ENCODE results near the gene JUN.

JUN gene

DNA sequence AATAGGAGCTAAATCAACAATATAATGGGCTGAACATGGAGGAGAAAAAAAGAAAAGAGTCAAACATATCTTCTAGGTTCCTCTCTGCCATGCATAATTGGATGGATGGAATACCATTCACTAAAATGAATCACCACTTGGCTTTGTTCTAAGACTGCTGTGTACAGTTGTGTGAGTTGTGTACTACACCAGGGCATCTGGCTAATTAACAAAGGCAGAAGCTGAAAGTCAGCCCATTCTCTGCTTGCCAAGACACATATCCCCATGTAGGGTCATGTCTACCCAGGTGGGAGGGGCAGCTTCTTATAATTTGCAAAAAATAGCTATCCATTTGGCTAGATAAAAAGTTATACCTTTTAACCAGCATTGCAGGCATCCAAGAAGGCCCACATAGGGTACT is 21.0 kb downstream of the JUN start:
- DNase-seq (ENCODE audit: low read depth in 2 of 2) = no peak

DNA sequence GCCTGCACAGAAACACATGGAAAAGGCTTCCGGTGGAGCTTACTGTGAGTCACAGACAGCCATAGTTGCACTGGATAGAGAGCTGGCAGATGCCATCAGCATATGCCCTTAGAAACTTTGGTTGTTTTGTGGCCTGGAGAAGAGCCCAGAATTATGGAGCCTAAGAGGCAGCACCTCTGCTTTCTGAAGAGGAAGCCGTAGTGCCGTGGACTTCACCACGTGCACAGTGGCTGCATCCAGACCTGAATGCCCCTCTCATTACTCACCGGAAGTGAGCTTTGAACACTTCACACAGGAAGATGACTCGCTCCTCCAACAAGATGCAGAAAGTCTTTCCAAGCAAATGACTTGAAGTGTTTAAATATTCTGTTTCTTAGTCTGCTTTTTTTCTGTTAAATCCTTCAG is 28.4 kb downstream of the JUN start:
- DNase-seq (ENCODE audit: low read depth in 2 of 2) = no peak

DNA sequence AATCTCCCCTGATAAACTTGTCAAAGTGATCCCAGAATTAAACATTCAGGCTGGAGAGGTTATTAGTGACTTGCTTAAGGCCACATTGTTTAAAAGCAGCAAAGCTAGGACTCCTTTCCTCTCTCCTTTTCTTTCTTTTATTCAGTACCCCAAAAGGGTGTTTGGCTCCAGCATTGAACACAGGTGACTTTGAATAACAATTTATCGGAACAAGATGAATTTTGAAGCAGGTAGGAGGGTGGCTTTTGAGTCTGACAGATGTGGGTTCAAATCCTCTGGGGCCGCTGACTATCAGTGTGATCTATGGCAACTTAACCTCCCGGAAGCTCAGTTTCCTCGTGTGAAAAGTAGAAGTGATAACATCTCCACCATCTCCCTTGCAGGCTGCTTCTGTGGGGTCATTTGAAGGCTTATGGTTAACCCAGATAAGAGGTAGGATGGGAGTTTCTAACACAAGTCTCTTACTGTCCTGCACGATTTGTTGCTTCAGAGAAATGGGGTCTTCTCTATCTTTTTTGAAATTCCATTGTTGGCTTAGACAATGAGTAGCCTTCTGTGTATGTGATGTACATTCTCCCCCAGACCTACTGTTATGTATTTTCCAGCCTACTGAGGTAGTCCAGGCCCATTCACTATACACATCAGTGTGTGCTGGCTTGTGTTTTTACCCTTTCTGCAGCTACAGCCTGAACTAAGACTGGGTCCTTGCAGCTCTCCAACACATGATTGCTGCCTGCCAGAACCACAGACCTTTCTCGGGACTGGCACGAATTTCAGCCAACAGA is 29.0 kb downstream of the JUN start:
- DNase-seq (ENCODE audit: low read depth in 2 of 2) = no peak

DNA sequence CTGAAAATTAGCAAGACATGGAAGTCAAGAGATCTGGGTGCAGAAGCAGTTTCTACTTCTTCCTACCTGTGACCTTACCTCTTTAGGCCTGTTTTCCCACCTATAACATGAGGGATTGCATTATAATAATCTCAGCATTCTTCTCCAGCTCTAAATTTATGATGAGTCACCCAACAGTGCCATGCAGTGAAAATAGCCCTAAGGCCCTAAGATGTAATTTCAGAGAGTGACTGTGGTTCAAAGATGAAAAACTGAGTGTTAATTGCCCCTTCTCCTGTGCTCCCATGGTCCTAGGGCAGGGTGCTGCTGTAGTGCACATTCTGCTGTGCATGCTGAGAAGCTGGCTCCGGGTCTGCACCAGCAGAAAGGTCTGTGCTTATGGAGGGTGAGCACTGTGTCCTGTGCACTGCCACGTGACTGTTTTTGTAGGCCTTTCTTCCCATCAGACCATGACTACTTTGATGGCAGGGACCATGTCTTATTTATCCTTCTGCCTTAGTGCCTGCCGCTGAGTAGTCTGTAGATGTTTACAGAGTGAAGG is 29.7 kb downstream of the JUN start:
- DNase-seq (ENCODE audit: low read depth in 2 of 2) = no peak

- no peak for DNase-seq (ENCODE audit: low read depth in 2 of 2)
Observed at GRCh38 chr1:58753431-58753866, 30.4 kb downstream of the JUN start.

DNA sequence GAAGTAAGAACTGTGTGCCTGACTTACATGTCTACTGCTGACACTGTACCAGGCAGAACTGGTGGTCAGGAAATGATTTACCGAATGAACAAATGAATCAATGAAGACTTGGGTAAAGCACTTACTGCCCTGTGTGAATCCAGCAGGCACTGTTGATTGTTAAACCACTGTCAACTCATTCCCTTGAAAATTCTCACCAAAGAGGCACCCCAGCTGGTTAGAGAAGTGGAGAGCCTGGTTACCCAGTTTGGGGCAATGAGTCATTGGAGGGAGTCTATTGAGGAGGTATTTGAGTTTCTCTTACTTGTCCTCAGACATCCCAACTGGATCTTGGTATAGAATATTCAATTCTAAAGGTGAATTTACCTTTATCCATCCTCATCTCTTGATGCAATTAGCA is 34.2 kb downstream of the JUN start:
- DNase-seq (ENCODE audit: low read depth in 2 of 2) = no peak

GRCh38 chr1:58748666-58749065 is 35.2 kb downstream of the JUN start:
- no peak for DNase-seq (ENCODE audit: low read depth in 2 of 2)

- no peak for DNase-seq (ENCODE audit: low read depth in 2 of 2)
Observed at GRCh38 chr1:58746757-58747156, 37.1 kb downstream of the JUN start.

DNA sequence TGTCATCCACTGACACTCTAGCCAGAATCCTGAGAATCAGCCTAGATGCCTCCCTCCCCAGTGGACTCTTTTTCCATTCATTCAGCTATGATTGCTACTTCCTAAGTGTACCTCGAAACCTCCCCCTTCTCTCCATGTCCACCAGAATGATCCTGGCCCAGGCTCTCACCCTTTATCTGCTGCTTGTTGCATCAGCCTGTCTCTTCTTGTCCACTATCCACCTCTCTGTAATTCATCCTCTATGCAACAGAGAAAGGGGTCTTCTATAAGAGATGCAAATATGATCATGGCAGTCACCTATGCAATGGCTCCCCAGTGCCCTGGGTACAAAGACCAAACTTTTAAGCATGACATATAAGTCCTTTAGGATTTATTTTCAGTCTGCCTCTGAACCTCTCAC is 37.7 kb downstream of the JUN start:
- DNase-seq (ENCODE audit: low read depth in 2 of 2) = no peak

DNA sequence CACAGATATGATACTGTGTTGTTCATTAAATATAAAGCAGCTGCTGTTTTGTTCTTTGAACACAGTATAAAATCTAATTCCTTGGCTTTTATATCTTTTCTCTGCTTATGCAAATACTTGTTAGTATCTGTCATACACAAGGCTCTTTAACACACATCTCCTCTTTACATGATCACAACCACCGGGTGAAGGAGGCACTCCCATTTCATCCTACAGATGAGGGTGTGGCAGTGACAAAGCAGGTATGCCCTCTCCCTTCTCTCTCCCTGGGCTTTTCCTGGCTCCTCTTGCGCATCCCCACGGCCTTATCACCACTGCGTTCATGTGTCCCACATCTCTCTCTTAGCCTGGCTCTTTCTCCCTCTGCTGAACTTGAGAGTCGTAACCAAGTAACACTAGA is 38.2 kb downstream of the JUN start:
- no peak for DNase-seq (ENCODE audit: low read depth in 2 of 2)

DNA sequence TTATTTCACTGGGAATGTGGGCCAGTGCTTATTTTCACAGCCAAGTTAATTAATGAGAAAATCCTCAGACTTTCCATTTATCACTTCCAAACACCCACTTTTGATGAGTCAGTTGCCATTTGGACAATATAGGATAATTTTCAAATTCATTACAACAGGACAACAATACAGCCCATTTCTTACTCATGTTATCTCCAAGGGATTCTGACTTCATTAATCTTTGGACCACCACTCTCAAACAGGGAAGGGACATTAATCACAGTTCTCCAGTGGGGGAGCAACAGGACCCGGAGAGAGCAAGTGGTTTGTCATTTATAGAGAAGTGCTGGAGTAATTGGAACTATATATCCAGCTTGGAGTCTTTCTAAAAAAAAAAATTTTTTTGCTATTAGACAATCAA is 38.7 kb downstream of the JUN start:
- DNase-seq (ENCODE audit: low read depth in 2 of 2) = no peak

- no peak for DNase-seq (ENCODE audit: low read depth in 2 of 2)
Observed at GRCh38 chr1:58741678-58742553, 41.9 kb downstream of the JUN start.

GRCh38 chr1:58739856-58740466 is 43.9 kb downstream of the JUN start:
- DNase-seq (ENCODE audit: low read depth in 2 of 2) = no peak

- DNase-seq (ENCODE audit: low read depth in 2 of 2) = no peak
Observed at GRCh38 chr1:58738876-58739275, 45.0 kb downstream of the JUN start.

- DNase-seq (ENCODE audit: low read depth in 2 of 2) = no peak
Observed at GRCh38 chr1:58735586-58735985, 48.3 kb downstream of the JUN start.

- DNase-seq (ENCODE audit: low read depth in 2 of 2) = no peak
Observed at GRCh38 chr1:58734630-58735029, 49.2 kb downstream of the JUN start.

DNA sequence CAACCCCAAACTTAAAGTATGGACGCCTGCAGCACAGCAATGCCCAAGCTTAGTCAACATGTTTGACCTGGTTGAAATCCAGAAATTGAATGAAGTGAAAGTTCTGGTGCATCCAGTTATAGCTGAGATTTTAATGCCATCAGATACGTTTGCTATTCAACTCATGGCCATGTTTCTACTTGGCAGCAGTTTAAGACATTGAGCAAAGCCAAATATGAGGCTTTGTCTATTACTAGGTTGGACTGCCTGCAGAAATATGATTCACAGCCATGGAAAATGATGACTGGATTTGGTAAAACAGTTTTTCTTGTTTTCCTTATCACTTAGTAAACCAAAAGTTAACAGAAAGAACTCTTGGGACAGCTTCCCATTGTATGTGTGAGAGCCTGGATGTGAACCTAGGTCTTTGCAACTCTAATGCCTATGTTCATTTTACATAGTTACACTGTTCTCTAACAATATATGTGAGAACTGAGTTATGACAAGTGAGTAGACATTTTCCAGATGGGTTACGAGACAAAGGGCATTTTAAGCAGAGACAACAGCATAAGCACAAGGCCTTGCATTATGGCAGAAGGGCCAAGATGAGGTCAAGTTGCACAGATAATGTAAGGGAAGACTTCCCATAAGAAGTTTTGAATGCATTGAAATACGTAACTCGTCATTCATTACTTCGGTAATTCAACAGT is 51.6 kb downstream of the JUN start:
- DNase-seq (ENCODE audit: low read depth in 2 of 2) = no peak

Measured in stimulated activated CD4-positive, alpha-beta T cell treated with anti-CD3 and anti-CD28 coated beads, Interleukin-1b, Interleukin-23, amount 100 ng/mL, for 1 hour (primary cell).